NCI-H2227 treated with DMSO at 0.1 percent for 48 hours (cell line): ENCODE measurements around the gene IRF7.

Experiments used
- DNase-seq: peaks from one replicate; lab custom pipeline; 2025; lab: John Stamatoyannopoulos, UW

Gene IRF7

GRCh38 chr11:563812-564578 is 51.8 kb downstream of the IRF7 start:
- DNase-seq, result no peak

GRCh38 chr11:563066-563811 is 52.5 kb downstream of the IRF7 start:
- DNase-seq, result no peak
